ENCODE results near the gene ADH4. TPM values are rescaled to one million over a fixed set of nuclear protein-coding genes. Genes with fewer than 3 reads are reported as not detected.

ADH4 gene
- total and polyA plus RNA-seq, 10 of the 15 experiments (the other 5 are each of a cell fraction or from before 2014, with no cell fraction given), result not detected

GRCh38 chr4:99156992-99157391 is 12.9 kb upstream of the ADH4 start:
- Histone ChIP-seq H4K20me1 (ENCODE audit: control insufficient read depth, insufficient read depth) (no peaks in the 10 kb centered on the region), H3K27ac (ENCODE audit: control insufficient read depth, insufficient read depth) (no peak overlapping the region), H3K4me3 (no peak overlapping the region), H3K4me1 (ENCODE audit: control insufficient read depth, insufficient read depth, low read length) (no peaks in the 10 kb centered on the region), H3K27me3 (replicated peaks in 1 of 2; ENCODE audit: control insufficient read depth in 2 of 2, insufficient read depth in 2 of 2, low read length in 1 of 2) (no peaks in the 10 kb centered on the region), H3K79me2 (ENCODE audit: control insufficient read depth, insufficient read depth, low read length) (no peaks in the 10 kb centered on the region), H3K36me3 (ENCODE audit: control insufficient read depth in 2 of 2, insufficient read depth in 2 of 2, low read length in 1 of 2) (no peaks in the 10 kb centered on the region), H3K4me2 (ENCODE audit: control insufficient read depth, insufficient read depth) (no peak overlapping the region), H2AFZ (ENCODE audit: control insufficient read depth, low read depth, low read length) (no peak overlapping the region), H3K9me3 (replicated peaks; ENCODE audit: control insufficient read depth, insufficient read depth, low read length) (no peaks in the 10 kb centered on the region), H3K9ac (ENCODE audit: control insufficient read depth, insufficient read depth, low read length) (no peak overlapping the region)
- intact Hi-C loops (cut with micrococcal nuclease; ENCODE audit: unreplicated experiment) (no loop called here), in situ Hi-C loops (cut with MboI) (no loop called here)
- ChIA-PET POLR2A (interaction anchor here (0.6 kb wide), 1 partner anchor 1039 kb away, joined by 3 read pairs; no protein-coding TSS in a partner anchor), RAD21 (ENCODE audit: unreplicated experiment) (no interaction called here), SMC1A (ENCODE audit: uncharacterized antibody, unreplicated experiment) (no interaction called here), CTCF (no interaction called here)
- DNase-seq (ENCODE audit: low read depth, low spot score) (no peak), ATAC-seq (no peak), FAIRE-seq (no peak)
- BruUV-seq (replicated peaks), result no TSS peak
- no peak for TF ChIP-seq DPF2 (IDR thresholded peaks at IDR 0.05)
- no peak for TF ChIP-seq MLLT1 (IDR thresholded peaks at IDR 0.05)
- no peak for TF ChIP-seq MEF2A (IDR thresholded peaks at IDR 0.05; ENCODE audit: insufficient read depth, low read depth, low read length)
- TF ChIP-seq STAT1 (conservative IDR thresholded peaks at IDR 0.05), result no peak
- TF ChIP-seq ZNF207 (IDR thresholded peaks at IDR 0.05; ENCODE audit: borderline replicate concordance), result no peak
- no peak for TF ChIP-seq BRCA1 (IDR thresholded peaks at IDR 0.05; ENCODE audit: low read depth, low read length)
- no peak for TF ChIP-seq POLR2A (IDR thresholded peaks at IDR 0.05; ENCODE audit: low read depth, low read length)
- TF ChIP-seq ASH2L (IDR thresholded peaks at IDR 0.05; ENCODE audit: borderline replicate concordance, low read depth), result no peak
- TF ChIP-seq MTA2 (IDR thresholded peaks at IDR 0.05; ENCODE audit: low read depth), result no peak
- WGBS (ENCODE audit: insufficient coverage, insufficient replicate concordance, low lambda C conversion rate, missing lambda C conversion rate), result 6% methylated on average over 1 of the region's 1 CpG
